CD4-positive, alpha-beta memory T cell (primary cell): ENCODE data around the gene PCDHA13. TPM values are rescaled to one million over a fixed set of nuclear protein-coding genes. Genes with fewer than 3 reads are reported as not detected.
A peak's percentile ranks its signal among the peaks of the same experiment; 100 is the strongest.

ENCODE experiments used
- CTCF ChIA-PET: fragments of 350-600 bp; sonication (Branson Sonifier 250); formaldehyde crosslinking; loops from one replicate; lab custom pipeline; 2021; ENCODE audit warnings: inconsistent platforms; ENCODE audit not compliant: partially characterized antibody; lab: Charles Lee
- POLR2A ChIA-PET: fragments of 350-600 bp; sonication (Branson Sonifier 250); formaldehyde crosslinking; loops from one replicate; lab custom pipeline; 2021; ENCODE audit not compliant: partially characterized antibody; lab: Charles Lee
- DNase-seq, 5 donors: peaks; one replicate each; pipeline versions ENCODE4 v3.0.0 to v3.0.0-alpha.2; 2020 to 2022; ENCODE audit warnings: mixed read lengths in 1 of 5
- H3K27ac ChIP-seq: one replicate; pipeline ENCODE4 v1.7.0; 2013; ENCODE audit warnings: low read depth, low read length
- H3K27me3 ChIP-seq: 2 replicates; pipeline ENCODE4 v1.7.0; 2013; ENCODE audit warnings: mild to moderate bottlenecking, low read length, moderate library complexity; ENCODE audit not compliant: insufficient read depth
- H3K36me3 ChIP-seq: 2 replicates; pipeline ENCODE4 v1.7.0; 2013; ENCODE audit warnings: mild to moderate bottlenecking, low read length, moderate library complexity; ENCODE audit not compliant: insufficient read depth
- H3K4me1 ChIP-seq: 2 replicates; pipeline ENCODE4 v1.7.0; 2013; ENCODE audit warnings: mild to moderate bottlenecking, low read length, moderate library complexity; ENCODE audit not compliant: insufficient read depth
- H3K4me3 ChIP-seq, 2 donors: one replicate each; pipeline ENCODE4 v1.7.0; 2013; ENCODE audit warnings: low read length in 2 of 2, mild to moderate bottlenecking in 1 of 2
- H3K9me3 ChIP-seq, 2 donors: one replicate each; pipeline ENCODE4 v1.7.0; 2013; ENCODE audit warnings: low read length in 2 of 2, control low read depth in 1 of 2; ENCODE audit not compliant: control insufficient read depth in 1 of 2
- H3K27ac Mint-ChIP-seq, 7 donors: one replicate each; pipeline ENCODE4 v1.8.0; 2020 to 2021; ENCODE audit warnings: mixed read lengths in 7 of 7, mild to moderate bottlenecking in 6 of 7, inconsistent platforms in 3 of 7, moderate library complexity in 3 of 7
- H3K27me3 Mint-ChIP-seq, 2 donors: one replicate each; pipeline ENCODE4 v1.8.0; 2020 to 2021; ENCODE audit warnings: mixed read lengths in 2 of 2
- H3K36me3 Mint-ChIP-seq, 2 donors: one replicate each; pipeline ENCODE4 v1.8.0; 2020 to 2021; ENCODE audit warnings: mixed read lengths in 2 of 2, inconsistent platforms in 1 of 2, mild to moderate bottlenecking in 1 of 2
- H3K4me1 Mint-ChIP-seq, 4 donors: one replicate each; pipeline ENCODE4 v1.8.0; 2020 to 2021; ENCODE audit warnings: mixed read lengths in 4 of 4, mild to moderate bottlenecking in 1 of 4
- H3K4me3 Mint-ChIP-seq, 8 donors: one replicate each; pipeline ENCODE4 v1.8.0; 2020 to 2021; ENCODE audit warnings: mixed read lengths in 8 of 8, mild to moderate bottlenecking in 7 of 8, moderate library complexity in 6 of 8, inconsistent platforms in 3 of 8
- H3K9me3 Mint-ChIP-seq, 8 donors: one replicate each; pipeline ENCODE4 v1.8.0; 2020 to 2021; ENCODE audit warnings: mixed read lengths in 8 of 8, mild to moderate bottlenecking in 5 of 8, inconsistent platforms in 3 of 8, moderate library complexity in 1 of 8
- intact Hi-C: fragments of 100-400 bp; cut with micrococcal nuclease; formaldehyde crosslinking; loops from one replicate; pipeline ENCODE4 v1.15.1; 2023
- polyA plus RNA-seq, 2 donors: library from polyadenylated mRNA; unstranded; fragments of 300-500 nt; fragmentation: Illumina TruSeq; gene quantifications; one replicate each; pipeline ENCODE4 v1.2.3, GENCODE V29; 2021
- total RNA-seq, 2 experiments: library from RNA; stranded (reverse); gene quantifications; one replicate each; pipeline ENCODE4 v1.2.3, GENCODE V29; 2021

Gene PCDHA13
- total and polyA plus RNA-seq, 4 experiments from 2014 or later = not detected

DNA sequence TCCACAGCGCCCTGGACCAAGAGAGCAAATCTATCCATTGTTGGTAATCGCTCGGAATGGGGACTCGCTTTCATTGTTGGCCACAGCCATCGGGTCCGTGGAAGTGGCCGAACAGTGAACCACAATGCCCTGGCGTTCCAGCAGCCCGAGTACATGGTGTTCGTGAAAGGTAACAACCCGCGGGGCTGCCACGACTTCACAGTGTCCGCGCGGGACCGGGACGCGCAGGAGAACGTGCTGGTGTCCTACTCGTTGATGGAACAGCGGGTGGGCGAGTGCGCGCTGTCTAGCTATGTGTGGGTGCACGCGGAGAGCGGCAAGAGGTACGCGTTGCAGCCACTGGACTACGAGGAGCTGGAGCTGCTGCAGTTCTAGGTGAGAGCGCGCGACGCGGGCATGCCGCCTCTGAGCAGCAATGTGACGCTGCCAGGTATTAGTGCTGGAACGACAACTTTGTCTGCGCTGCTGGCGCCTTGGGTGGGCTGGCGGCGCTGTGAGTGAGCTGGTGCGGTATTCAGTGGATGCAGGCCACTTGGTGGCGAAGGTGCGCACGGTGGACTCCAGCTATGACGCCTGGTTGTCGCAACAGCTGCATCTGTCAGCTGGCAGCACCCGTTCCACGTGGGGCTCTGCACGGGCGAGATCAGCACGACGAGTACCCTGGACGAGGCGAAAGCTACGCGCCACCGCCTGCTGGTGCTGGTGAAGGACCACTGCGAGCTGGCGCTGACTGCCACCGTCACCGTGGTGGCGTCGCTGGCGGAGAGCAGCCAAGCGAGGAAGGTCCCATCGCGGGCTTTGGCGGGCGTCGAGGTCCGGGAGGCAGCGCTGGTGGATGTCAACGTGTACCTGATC is 19.3 kb upstream of the PCDHA13 start:
- Histone ChIP-seq H3K9me3 (no peaks in the 10 kb centered on the region), H3K4me1 (no peaks in the 10 kb centered on the region), H3K27me3 (no peaks in the 10 kb centered on the region), H3K27ac (no peak overlapping the region), H3K36me3 (no peaks in the 10 kb centered on the region), H3K4me3 (no peak overlapping the region)
- Mint-ChIP-seq H3K27me3 (peaks cover 7 to 9% of the 10 kb centered on the region in 2 donors), H3K27ac (no peak overlapping the region), H3K4me1 (no peaks in the 10 kb centered on the region), H3K4me3 (no peak overlapping the region), H3K36me3 (no peaks in the 10 kb centered on the region), H3K9me3 (peaks cover 0 to 28% (median 17%) of the 10 kb centered on the region in 8 donors)
- POLR2A ChIA-PET = no interaction called here
- intact Hi-C loops = no loop called here
- DNase-seq = no peak
- CTCF ChIA-PET = no interaction called here

GRCh38 chr5:140868721-140869554 is 13.0 kb upstream of the PCDHA13 start, which contains the start of gene PCDHA11:
Gene PCDHA11, plus strand, starts transcription at chr5:140868957. Its CDS starts 147 bp downstream, at chr5:140869104.
- Histone ChIP-seq H3K27ac (no peak within 1 kb of the TSS), H3K36me3 (no peaks in the 10 kb centered on the region), H3K9me3 (no peaks in the 10 kb centered on the region), H3K4me3 (no peak within 1 kb of the TSS), H3K4me1 (no peaks in the 10 kb centered on the region), H3K27me3 (no peaks in the 10 kb centered on the region)
- POLR2A ChIA-PET = no interaction called here
- intact Hi-C loops = no loop called here
- Mint-ChIP-seq H3K27ac (no peak within 1 kb of the TSS), H3K36me3 (no peaks in the 10 kb centered on the region), H3K9me3 (peaks cover 0 to 38% (median 19%) of the 10 kb centered on the region in 8 donors), H3K4me1 (peaks cover 0 to 3% (median 0%) of the 10 kb centered on the region in 4 donors), H3K27me3 (peaks cover 8 to 13% of the 10 kb centered on the region in 2 donors), H3K4me3 (peak within 1 kb of the TSS in 2 of 8 donors; percentile 5 to 13)
- no peak for DNase-seq
- CTCF ChIA-PET = no interaction called here

DNA sequence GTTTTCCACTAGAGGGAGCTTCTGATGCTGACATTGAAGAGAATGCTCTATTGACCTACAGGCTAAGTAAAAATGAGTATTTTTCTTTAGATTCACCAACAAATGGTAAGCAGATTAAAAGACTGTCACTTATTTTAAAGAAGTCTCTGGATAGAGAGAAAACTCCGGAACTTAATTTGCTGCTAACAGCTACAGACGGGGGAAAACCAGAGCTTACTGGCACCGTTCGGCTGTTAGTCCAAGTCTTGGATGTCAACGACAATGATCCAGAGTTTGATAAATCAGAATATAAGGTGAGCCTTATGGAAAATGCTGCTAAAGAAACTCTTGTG is 12.4 kb upstream of the PCDHA13 start:
- intact Hi-C loops = no loop called here
- no peak overlapping the region for H3K4me3 Mint-ChIP-seq
- Histone ChIP-seq H3K9me3 (no peaks in the 10 kb centered on the region), H3K36me3 (no peaks in the 10 kb centered on the region), H3K4me1 (no peaks in the 10 kb centered on the region), H3K27ac (no peak overlapping the region), H3K27me3 (no peaks in the 10 kb centered on the region), H3K4me3 (no peak overlapping the region)
- ChIA-PET POLR2A (interaction anchor here (0.6 kb wide), 1 partner anchor 10 kb away, joined by 3 read pairs; no protein-coding TSS in a partner anchor), CTCF (no interaction called here)
- peaks cover 3 to 40% (median 21%) of the 10 kb centered on the region in 8 donors for H3K9me3 Mint-ChIP-seq
- no peak for DNase-seq
- no peak overlapping the region for H3K27ac Mint-ChIP-seq
- peaks cover 0 to 3% (median 0%) of the 10 kb centered on the region in 4 donors for H3K4me1 Mint-ChIP-seq
- peaks cover 11 to 17% of the 10 kb centered on the region in 2 donors for H3K27me3 Mint-ChIP-seq
- no peaks in the 10 kb centered on the region for H3K36me3 Mint-ChIP-seq

GRCh38 chr5:140870221-140871201 is 11.4 kb upstream of the PCDHA13 start:
- POLR2A ChIA-PET = interaction anchor here (0.6 kb wide), 1 partner anchor 11 kb away, joined by 3 read pairs; no protein-coding TSS in a partner anchor
- Mint-ChIP-seq H3K27ac (no peak overlapping the region), H3K27me3 (peaks cover 11 to 17% of the 10 kb centered on the region in 2 donors)

GRCh38 chr5:140875085-140876065 is 6.5 kb upstream of the PCDHA13 start, which contains the start of gene PCDHA12:
Gene PCDHA12, plus strand, starts transcription at chr5:140875308. Its CDS starts 165 bp downstream, at chr5:140875473.
- Mint-ChIP-seq H3K27ac (no peak within 1 kb of the TSS), H3K4me1 (no peaks in the 10 kb centered on the region), H3K9me3 (peaks cover 3 to 59% (median 38%) of the 10 kb centered on the region in 8 donors), H3K27me3 (peaks cover 10 to 22% of the 10 kb centered on the region in 2 donors), H3K36me3 (no peaks in the 10 kb centered on the region), H3K4me3 (peak within 1 kb of the TSS in 1 of 8 donors; percentile 17)
- intact Hi-C loops = no loop called here
- Histone ChIP-seq H3K9me3 (no peaks in the 10 kb centered on the region), H3K27me3 (no peaks in the 10 kb centered on the region), H3K4me3 (no peak within 1 kb of the TSS), H3K36me3 (no peaks in the 10 kb centered on the region), H3K4me1 (no peaks in the 10 kb centered on the region), H3K27ac (no peak within 1 kb of the TSS)
- no peak for DNase-seq
- CTCF ChIA-PET = no interaction called here
- POLR2A ChIA-PET = no interaction called here

More at GRCh38 chr5:140870221-140871201, 11.4 kb upstream of the PCDHA13 start:
- CTCF ChIA-PET = no interaction called here
- no peak for DNase-seq
- Histone ChIP-seq H3K9me3 (no peaks in the 10 kb centered on the region), H3K36me3 (no peaks in the 10 kb centered on the region), H3K27me3 (no peaks in the 10 kb centered on the region), H3K4me1 (no peaks in the 10 kb centered on the region), H3K27ac (no peak overlapping the region), H3K4me3 (no peak overlapping the region)
- Mint-ChIP-seq H3K4me3 (no peak overlapping the region), H3K4me1 (peaks cover 0 to 3% (median 0%) of the 10 kb centered on the region in 4 donors), H3K9me3 (peaks cover 3 to 47% (median 27%) of the 10 kb centered on the region in 8 donors), H3K36me3 (no peaks in the 10 kb centered on the region)
- intact Hi-C loops = no loop called here
